Brain microvascular endothelial cell (primary cell): ENCODE data around the gene RBAK.
"Not testable (repeated sequence)": the region's sequence is repeated elsewhere in the genome, so short reads cannot be mapped to it uniquely, and the experiment has no call there.

Experiments
- DNase-seq: peaks from one replicate; pipeline ENCODE4 v3.0.0-alpha.2; 2020
- H3K27ac ChIP-seq: fragments of 250-450 bp; sonication (Bioruptor Pico); 2 replicates; pipeline ENCODE4 v1.5.1; 2020; ENCODE audit warnings: mild to moderate bottlenecking, moderate library complexity
- H3K27me3 ChIP-seq: fragments of 250-450 bp; sonication (Bioruptor Pico); replicated peaks from 2 replicates; pipeline ENCODE4 v1.5.1; 2020; ENCODE audit warnings: mild to moderate bottlenecking
- H3K36me3 ChIP-seq: fragments of 250-450 bp; sonication (Bioruptor Pico); replicated peaks from 2 replicates; pipeline ENCODE4 v1.5.1; 2020; ENCODE audit warnings: mild to moderate bottlenecking
- H3K4me3 ChIP-seq: 2 replicates; pipeline ENCODE4 v1.5.1; 2011; ENCODE audit warnings: low read depth, mild to moderate bottlenecking, control low read depth, low read length, moderate library complexity
- in situ Hi-C: cut with HindIII; loops from 2 replicates; pipeline ENCODE4 v1.10.0; 2017; ENCODE audit warnings: low sequenced_read_pairs, low pct_ligation_motif_present
- TF ChIP-seq, protein P1 (sequence below): IDR thresholded peaks from 2 replicates; pipeline ENCODE4 v1.5.1; 2011; ENCODE audit warnings: low read depth, mild to moderate bottlenecking, moderate library complexity, low read length, control low read depth, inconsistent platforms; ENCODE audit errors: missing control alignments

Gene RBAK

DNA sequence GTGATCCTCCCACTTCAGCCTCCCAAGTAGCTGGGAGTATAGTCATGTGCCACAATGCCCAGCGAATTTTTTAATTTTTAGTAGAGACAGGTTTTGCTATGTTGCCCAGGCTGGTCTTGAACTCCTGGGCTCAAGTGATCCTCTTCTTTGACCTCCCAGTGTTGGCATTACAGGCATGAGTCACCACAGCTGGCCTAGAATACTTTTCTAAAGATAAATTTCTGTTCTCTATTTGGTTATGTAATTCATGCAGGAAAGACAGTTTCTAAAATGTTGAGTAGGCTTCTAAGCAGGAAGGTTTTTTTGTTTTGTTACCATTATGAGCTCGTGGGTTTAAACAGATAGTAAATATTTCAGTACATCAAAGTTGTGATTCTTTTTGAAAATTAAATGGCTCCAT, 5.0 kb downstream of the RBAK start:
- Histone ChIP-seq H3K27me3 (no peaks in the 10 kb centered on the region), H3K36me3 (peaks cover 38% of the 10 kb centered on the region), H3K27ac (no peak overlapping the region), H3K4me3 (no peak overlapping the region)
- TF ChIP-seq, protein P1, sequence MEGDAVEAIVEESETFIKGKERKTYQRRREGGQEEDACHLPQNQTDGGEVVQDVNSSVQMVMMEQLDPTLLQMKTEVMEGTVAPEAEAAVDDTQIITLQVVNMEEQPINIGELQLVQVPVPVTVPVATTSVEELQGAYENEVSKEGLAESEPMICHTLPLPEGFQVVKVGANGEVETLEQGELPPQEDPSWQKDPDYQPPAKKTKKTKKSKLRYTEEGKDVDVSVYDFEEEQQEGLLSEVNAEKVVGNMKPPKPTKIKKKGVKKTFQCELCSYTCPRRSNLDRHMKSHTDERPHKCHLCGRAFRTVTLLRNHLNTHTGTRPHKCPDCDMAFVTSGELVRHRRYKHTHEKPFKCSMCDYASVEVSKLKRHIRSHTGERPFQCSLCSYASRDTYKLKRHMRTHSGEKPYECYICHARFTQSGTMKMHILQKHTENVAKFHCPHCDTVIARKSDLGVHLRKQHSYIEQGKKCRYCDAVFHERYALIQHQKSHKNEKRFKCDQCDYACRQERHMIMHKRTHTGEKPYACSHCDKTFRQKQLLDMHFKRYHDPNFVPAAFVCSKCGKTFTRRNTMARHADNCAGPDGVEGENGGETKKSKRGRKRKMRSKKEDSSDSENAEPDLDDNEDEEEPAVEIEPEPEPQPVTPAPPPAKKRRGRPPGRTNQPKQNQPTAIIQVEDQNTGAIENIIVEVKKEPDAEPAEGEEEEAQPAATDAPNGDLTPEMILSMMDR: no peak
- DNase-seq: no peak
- in situ Hi-C loops: no loop called here

DNA sequence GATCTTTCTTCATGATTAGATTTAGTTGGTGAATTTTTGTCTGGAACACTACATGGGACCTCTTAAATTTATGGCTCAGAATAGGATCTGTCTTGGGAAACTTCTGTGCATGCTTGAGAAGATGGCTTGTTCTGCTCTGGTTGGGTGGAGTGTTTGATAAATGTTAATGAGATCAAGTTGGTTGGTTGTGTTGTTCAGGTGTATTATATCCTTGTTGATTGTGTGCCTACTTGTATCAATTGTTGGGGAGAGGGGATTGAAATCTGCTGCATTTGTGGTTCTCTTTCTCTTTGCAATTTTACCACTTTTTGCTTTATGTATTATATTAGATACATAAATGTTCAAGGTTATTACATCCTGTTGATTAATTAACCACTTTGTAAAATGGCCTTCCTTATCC, 6.1 kb downstream of the RBAK start:
- in situ Hi-C loops, H3K4me3 ChIP-seq, DNase-seq, H3K27me3 ChIP-seq, H3K27ac ChIP-seq: not testable (repeated sequence)
- peaks cover 41% of the 10 kb centered on the region for H3K36me3 ChIP-seq

DNA sequence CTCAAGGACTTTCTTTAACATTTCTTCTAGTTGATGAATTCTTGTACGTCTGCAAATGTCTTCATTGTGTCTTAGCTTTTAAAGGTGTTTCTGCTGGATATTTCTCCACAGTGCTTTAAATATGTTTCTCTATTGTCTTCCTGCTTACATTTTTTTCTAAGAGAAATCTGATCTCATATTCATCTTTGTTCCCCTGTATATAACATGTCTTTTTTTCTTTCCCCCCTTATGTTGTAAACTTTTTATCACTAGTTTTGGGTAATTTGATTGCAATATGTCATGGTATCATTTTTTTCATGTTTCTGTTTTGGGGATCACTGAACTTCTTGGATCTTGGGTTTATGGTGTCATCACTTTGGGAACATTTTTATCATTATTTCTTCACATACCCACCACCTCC, 7.5 kb downstream of the RBAK start:
- Histone ChIP-seq H3K27me3 (no peaks in the 10 kb centered on the region), H3K27ac (no peak overlapping the region), H3K36me3 (peaks cover 53% of the 10 kb centered on the region), H3K4me3 (no peak overlapping the region)
- TF ChIP-seq, protein P1: no peak
- in situ Hi-C loops: no loop called here
- no peak for DNase-seq

DNA sequence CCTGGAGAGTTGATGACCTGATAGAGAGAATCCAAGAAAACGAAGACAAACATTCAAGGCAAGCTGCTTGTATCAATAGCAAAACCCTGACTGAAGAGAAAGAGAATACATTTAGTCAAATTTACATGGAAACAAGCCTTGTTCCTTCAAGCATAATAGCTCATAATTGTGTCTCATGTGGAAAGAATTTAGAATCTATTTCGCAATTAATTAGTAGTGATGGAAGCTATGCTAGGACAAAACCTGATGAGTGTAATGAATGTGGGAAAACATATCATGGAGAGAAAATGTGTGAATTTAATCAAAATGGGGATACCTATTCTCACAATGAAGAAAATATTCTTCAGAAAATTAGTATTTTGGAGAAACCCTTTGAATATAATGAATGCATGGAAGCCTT, 18.0 kb downstream of the RBAK start:
- no peak overlapping the region for H3K4me3 ChIP-seq

DNA sequence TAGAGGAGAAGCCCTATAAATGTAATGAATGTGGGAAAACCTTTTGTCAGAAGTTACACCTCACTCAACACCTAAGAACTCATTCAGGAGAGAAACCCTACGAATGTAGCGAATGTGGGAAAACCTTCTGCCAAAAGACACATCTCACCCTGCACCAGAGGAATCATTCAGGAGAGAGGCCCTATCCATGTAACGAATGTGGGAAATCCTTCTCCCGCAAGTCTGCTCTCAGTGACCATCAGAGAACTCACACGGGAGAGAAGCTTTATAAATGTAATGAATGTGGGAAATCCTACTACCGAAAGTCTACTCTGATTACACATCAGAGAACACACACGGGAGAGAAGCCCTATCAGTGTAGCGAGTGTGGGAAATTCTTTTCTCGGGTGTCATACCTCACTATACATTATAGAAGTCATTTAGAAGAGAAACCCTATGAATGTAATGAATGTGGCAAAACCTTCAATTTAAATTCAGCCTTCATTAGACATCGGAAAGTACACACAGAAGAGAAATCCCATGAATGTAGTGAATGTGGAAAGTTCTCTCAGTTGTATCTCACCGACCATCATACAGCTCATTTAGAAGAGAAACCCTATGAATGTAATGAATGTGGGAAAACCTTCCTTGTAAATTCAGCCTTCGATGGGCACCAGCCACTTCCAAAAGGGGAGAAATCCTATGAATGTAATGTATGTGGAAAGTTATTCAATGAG, 18.9 kb downstream of the RBAK start:
- H3K36me3 ChIP-seq: peaks cover 52% of the 10 kb centered on the region
- DNase-seq: no peak

More for the DNA sequence above, 18.0 kb downstream of the RBAK start:
- H3K36me3 ChIP-seq: peaks cover 60% of the 10 kb centered on the region
- DNase-seq: no peak
- in situ Hi-C loops: no loop called here
- TF ChIP-seq, protein P1: no peak
- no peaks in the 10 kb centered on the region for H3K27me3 ChIP-seq
- no peak overlapping the region for H3K27ac ChIP-seq

DNA sequence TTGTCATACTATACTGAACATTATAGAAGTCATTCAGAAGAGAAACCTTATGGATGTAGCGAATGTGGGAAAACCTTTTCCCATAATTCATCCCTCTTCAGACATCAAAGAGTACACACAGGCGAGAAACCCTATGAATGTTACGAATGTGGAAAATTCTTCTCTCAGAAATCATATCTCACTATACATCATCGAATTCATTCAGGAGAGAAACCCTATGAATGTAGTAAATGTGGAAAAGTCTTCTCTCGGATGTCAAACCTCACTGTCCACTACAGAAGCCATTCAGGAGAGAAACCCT, 19.4 kb downstream of the RBAK start:
- Histone ChIP-seq H3K4me3 (no peak overlapping the region), H3K27me3 (no peaks in the 10 kb centered on the region), H3K36me3 (peaks cover 47% of the 10 kb centered on the region), H3K27ac (no peak overlapping the region)
- DNase-seq: no peak
- in situ Hi-C loops: no loop called here
- TF ChIP-seq, protein P1: no peak

More for the DNA sequence above, 18.9 kb downstream of the RBAK start:
- no peaks in the 10 kb centered on the region for H3K27me3 ChIP-seq
- in situ Hi-C loops: no loop called here
- H3K4me3 ChIP-seq: no peak overlapping the region
- TF ChIP-seq, protein P1: no peak
- no peak overlapping the region for H3K27ac ChIP-seq
